Natural killer cell (primary cell): Measurements from ENCODE around the gene CTIF. TPM values are rescaled to one million over a fixed set of nuclear protein-coding genes. Genes with fewer than 3 reads are reported as not detected.

Source experiments
- ATAC-seq, 3 donors: fragments of 150-1000 bp in 2 of 3; fragments of 200-7000 bp in 1 of 3; cut with Tn5 transposase; 1 replicate in 1 of 3; 2 replicates in 2 of 3; pipeline ENCODE4 v1.10.0; 2021; ENCODE audit warnings: mild to moderate bottlenecking in 2 of 3, moderate library complexity in 2 of 3
- DNase-seq, 2 donors: peaks; one replicate each; pipeline versions ENCODE4 v3.0.0 to v3.0.0-alpha.2; 2013 to 2021; ENCODE audit warnings: mixed read lengths in 1 of 2
- H3K27ac ChIP-seq: one replicate; pipeline ENCODE4 v1.5.1; 2013; ENCODE audit warnings: mild to moderate bottlenecking, low read length
- H3K27me3 ChIP-seq: one replicate; pipeline ENCODE4 v1.6.1; 2013; ENCODE audit warnings: low read length; ENCODE audit not compliant: control insufficient read depth, insufficient read depth
- H3K36me3 ChIP-seq: one replicate; pipeline ENCODE4 v1.6.1; 2013; ENCODE audit warnings: low read length; ENCODE audit not compliant: control insufficient read depth, insufficient read depth
- H3K4me1 ChIP-seq: one replicate; pipeline ENCODE4 v1.6.1; 2013; ENCODE audit warnings: low read length; ENCODE audit not compliant: control insufficient read depth, insufficient read depth
- H3K4me3 ChIP-seq: one replicate; pipeline ENCODE4 v1.5.1; 2013; ENCODE audit warnings: low read length
- H3K9me3 ChIP-seq: one replicate; pipeline ENCODE4 v1.6.1; 2013; ENCODE audit warnings: low read length; ENCODE audit not compliant: control insufficient read depth, insufficient read depth
- H3K27ac Mint-ChIP-seq, 2 donors: one replicate each; pipeline ENCODE4 v1.8.0; 2022; ENCODE audit warnings: mild to moderate bottlenecking in 2 of 2, mixed read lengths in 2 of 2, moderate library complexity in 1 of 2
- H3K27me3 Mint-ChIP-seq, 2 donors: one replicate each; pipeline ENCODE4 v1.8.0; 2022; ENCODE audit warnings: low read depth in 2 of 2, mixed read lengths in 2 of 2
- H3K36me3 Mint-ChIP-seq: one replicate; pipeline ENCODE4 v1.8.0; 2022; ENCODE audit warnings: mixed read lengths
- H3K4me1 Mint-ChIP-seq, 2 donors: one replicate each; pipeline ENCODE4 v1.8.0; 2022; ENCODE audit warnings: mixed read lengths in 2 of 2
- H3K4me3 Mint-ChIP-seq: one replicate; pipeline ENCODE4 v1.8.0; 2022; ENCODE audit warnings: mild to moderate bottlenecking, moderate library complexity, mixed read lengths
- H3K9me3 Mint-ChIP-seq, 2 donors: one replicate each; pipeline ENCODE4 v1.8.0; 2022; ENCODE audit warnings: mixed read lengths in 2 of 2
- CTCF ChIP-seq: fragments of 200-600 bp; IDR thresholded peaks from one replicate; pipeline ENCODE4 v1.8.0; 2022; ENCODE audit warnings: antibody characterized with exemption
- WGBS: methylation state at CpG from one replicate; pipeline ENCODE4 v1.1.7; 2013; ENCODE audit warnings: missing lambda C conversion rate; ENCODE audit not compliant: insufficient coverage; 5-methylcytosine and 5-hydroxymethylcytosine counted together
- intact Hi-C: fragments of 100-400 bp; cut with micrococcal nuclease; formaldehyde crosslinking; loops from one replicate; pipeline ENCODE4 v1.14.2; 2022
- total RNA-seq, 4 donors: library from RNA; stranded (reverse); fragments of 120-200 nt in 1 of 4; gene quantifications; one replicate each; pipeline versions ENCODE4 v1.2.3 to v1.2.4, GENCODE V29; 2013 to 2022

Gene CTIF
- total RNA-seq, 3 donors from 2014 or later (not counting 1 experiment from before 2014, with no cell fraction given), result 6.9 to 10.2 (median 8.2) TPM

- ATAC-seq, result no peak
- Histone ChIP-seq H3K9me3 (peaks cover 8% of the 10 kb centered on the region), H3K36me3 (no peaks in the 10 kb centered on the region), H3K27ac (no peak overlapping the region), H3K27me3 (no peaks in the 10 kb centered on the region), H3K4me3 (no peak overlapping the region), H3K4me1 (peaks cover 7% of the 10 kb centered on the region)
- H3K9me3 Mint-ChIP-seq, result peaks cover 2 to 6% of the 10 kb centered on the region in 2 donors
- no peaks in the 10 kb centered on the region for H3K4me1 Mint-ChIP-seq
- H3K27me3 Mint-ChIP-seq, result no peaks in the 10 kb centered on the region
- no peak overlapping the region for H3K27ac Mint-ChIP-seq
- 60% methylated on average over 3 of the region's 3 CpGs for WGBS
- H3K36me3 Mint-ChIP-seq, result peaks cover 8% of the 10 kb centered on the region
- intact Hi-C loops, result loop anchor here (10.0 kb wide), 2 partner anchors 271 to 301 kb away; no protein-coding TSS in a partner anchor
- no peak for TF ChIP-seq CTCF
- no peak overlapping the region for H3K4me3 Mint-ChIP-seq
- no peak for DNase-seq
These were observed 134.6 kb downstream of the CTIF start for GRCh38 chr18:48673456-48673852.

GRCh38 chr18:48673853-48674721 is 135.3 kb downstream of the CTIF start:
- Mint-ChIP-seq H3K27me3 (no peaks in the 10 kb centered on the region), H3K36me3 (peaks cover 8% of the 10 kb centered on the region), H3K4me3 (no peak overlapping the region), H3K4me1 (no peaks in the 10 kb centered on the region), H3K9me3 (peaks cover 2 to 6% of the 10 kb centered on the region in 2 donors), H3K27ac (no peak overlapping the region)
- ATAC-seq (no peak), DNase-seq (no peak)
- H3K4me3 ChIP-seq, result no peak overlapping the region
- H3K4me1 ChIP-seq, result peaks cover 7% of the 10 kb centered on the region
- H3K9me3 ChIP-seq, result peaks cover 8% of the 10 kb centered on the region
- WGBS, result 73% methylated on average over 9 of the region's 9 CpGs
- no peaks in the 10 kb centered on the region for H3K36me3 ChIP-seq
- H3K27ac ChIP-seq, result no peak overlapping the region
- no peaks in the 10 kb centered on the region for H3K27me3 ChIP-seq
- TF ChIP-seq CTCF, result no peak
- intact Hi-C loops, result loop anchor here (10.0 kb wide), 2 partner anchors 271 to 301 kb away; no protein-coding TSS in a partner anchor

- ATAC-seq (peak in 1 of 3 donors; percentile 2), DNase-seq (no peak)
- H3K27me3 ChIP-seq, result no peaks in the 10 kb centered on the region
- no peak overlapping the region for H3K27ac Mint-ChIP-seq
- H3K4me1 Mint-ChIP-seq, result no peaks in the 10 kb centered on the region
- peaks cover 7% of the 10 kb centered on the region for H3K4me1 ChIP-seq
- H3K27ac ChIP-seq, result no peak overlapping the region
- H3K4me3 Mint-ChIP-seq, result no peak overlapping the region
- H3K9me3 Mint-ChIP-seq, result peaks cover 2 to 6% of the 10 kb centered on the region in 2 donors
- intact Hi-C loops, result loop anchor here (1.0 to 10.0 kb wide), 10 partner anchors 270 to 1682 kb away; no protein-coding TSS in a partner anchor
- no peak overlapping the region for H3K4me3 ChIP-seq
- no peak for TF ChIP-seq CTCF
- peaks cover 8% of the 10 kb centered on the region for H3K36me3 Mint-ChIP-seq
- peaks cover 8% of the 10 kb centered on the region for H3K9me3 ChIP-seq
- H3K27me3 Mint-ChIP-seq, result no peaks in the 10 kb centered on the region
- no peaks in the 10 kb centered on the region for H3K36me3 ChIP-seq
- WGBS, result 88% methylated on average over 2 of the region's 4 CpGs
These were observed 136.0 kb downstream of the CTIF start for GRCh38 chr18:48674758-48675351.
